Stomach (tissue), 4 donors: ENCODE results near the gene RHO.

ENCODE experiments used
- CTCF ChIP-seq, 7 experiments: fragments of 450-650 bp in 4 of 7; fragments of 200-600 bp in 3 of 7; sonication (generic) in 3 of 7; IDR thresholded peaks; one replicate each; pipeline ENCODE4 v1.5.1; 2016 to 2019; ENCODE audit warnings: antibody characterized with exemption in 7 of 7, control low read depth in 2 of 7, mild to moderate bottlenecking in 1 of 7
- POLR2A ChIP-seq, 4 donors: fragments of 450-650 bp; IDR thresholded peaks; one replicate each; pipeline ENCODE4 v1.6.1; 2016; ENCODE audit warnings: antibody characterized with exemption in 4 of 4, control low read depth in 2 of 4, mild to moderate bottlenecking in 1 of 4, moderate library complexity in 1 of 4
- POLR2AphosphoS5 ChIP-seq, 3 donors: sonication (generic); formaldehyde crosslinking; IDR thresholded peaks; one replicate each; pipeline ENCODE4 v1.6.1; 2016; ENCODE audit warnings: antibody characterized with exemption in 3 of 3

- TF ChIP-seq CTCF (IDR thresholded peaks at IDR 0.05) (no peak), POLR2A (IDR thresholded peaks at IDR 0.05) (no peak), POLR2AphosphoS5 (IDR thresholded peaks at IDR 0.05) (no peak)
Measured at GRCh38 chr3:129581623-129582022, 53.2 kb downstream of the RHO start.
